ENCODE results near the gene NKAIN2. TPM values are rescaled to one million over a fixed set of nuclear protein-coding genes. Genes with fewer than 3 reads are reported as not detected.

The NKAIN2 gene
- total and polyA plus RNA-seq, 8 donors: 9.5 to 23.4 (median 18.9) TPM; not detected in 2

DNA sequence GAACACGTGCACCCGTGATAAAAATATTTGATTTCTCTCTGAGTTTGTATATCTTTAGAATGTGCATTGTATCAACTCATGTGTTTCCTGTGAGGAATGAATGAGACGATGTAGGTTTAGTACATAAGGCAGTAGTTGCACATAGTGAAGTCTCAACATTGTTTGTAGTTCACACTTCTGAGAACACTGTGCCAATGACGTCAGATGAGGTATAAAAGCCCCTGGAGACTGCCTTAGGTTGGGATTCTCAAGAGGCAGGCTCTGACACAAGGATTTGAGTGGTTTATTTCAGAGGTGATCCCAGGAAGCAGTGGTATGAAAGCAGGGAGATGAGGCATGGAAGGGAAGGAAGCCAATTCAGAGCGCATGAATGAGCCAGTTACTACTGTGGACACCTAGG is 2.6 kb upstream of the NKAIN2 start:
- intact Hi-C loops (cut with DNase I): no loop called here
- Histone ChIP-seq H3K9me3 (no peaks in the 10 kb centered on the region), H3K4me1 (peaks cover 7 to 10% of the 10 kb centered on the region in 2 donors), H3K27ac (no peak overlapping the region), H3K27me3 (peaks cover 26 to 47% of the 10 kb centered on the region in 2 donors), H3K36me3 (no peaks in the 10 kb centered on the region), H3K4me3 (no peak overlapping the region)
- TF ChIP-seq, protein P1, sequence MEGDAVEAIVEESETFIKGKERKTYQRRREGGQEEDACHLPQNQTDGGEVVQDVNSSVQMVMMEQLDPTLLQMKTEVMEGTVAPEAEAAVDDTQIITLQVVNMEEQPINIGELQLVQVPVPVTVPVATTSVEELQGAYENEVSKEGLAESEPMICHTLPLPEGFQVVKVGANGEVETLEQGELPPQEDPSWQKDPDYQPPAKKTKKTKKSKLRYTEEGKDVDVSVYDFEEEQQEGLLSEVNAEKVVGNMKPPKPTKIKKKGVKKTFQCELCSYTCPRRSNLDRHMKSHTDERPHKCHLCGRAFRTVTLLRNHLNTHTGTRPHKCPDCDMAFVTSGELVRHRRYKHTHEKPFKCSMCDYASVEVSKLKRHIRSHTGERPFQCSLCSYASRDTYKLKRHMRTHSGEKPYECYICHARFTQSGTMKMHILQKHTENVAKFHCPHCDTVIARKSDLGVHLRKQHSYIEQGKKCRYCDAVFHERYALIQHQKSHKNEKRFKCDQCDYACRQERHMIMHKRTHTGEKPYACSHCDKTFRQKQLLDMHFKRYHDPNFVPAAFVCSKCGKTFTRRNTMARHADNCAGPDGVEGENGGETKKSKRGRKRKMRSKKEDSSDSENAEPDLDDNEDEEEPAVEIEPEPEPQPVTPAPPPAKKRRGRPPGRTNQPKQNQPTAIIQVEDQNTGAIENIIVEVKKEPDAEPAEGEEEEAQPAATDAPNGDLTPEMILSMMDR (IDR thresholded peaks at IDR 0.05): no peak
- ATAC-seq (no peak), DNase-seq (no peak)

DNA sequence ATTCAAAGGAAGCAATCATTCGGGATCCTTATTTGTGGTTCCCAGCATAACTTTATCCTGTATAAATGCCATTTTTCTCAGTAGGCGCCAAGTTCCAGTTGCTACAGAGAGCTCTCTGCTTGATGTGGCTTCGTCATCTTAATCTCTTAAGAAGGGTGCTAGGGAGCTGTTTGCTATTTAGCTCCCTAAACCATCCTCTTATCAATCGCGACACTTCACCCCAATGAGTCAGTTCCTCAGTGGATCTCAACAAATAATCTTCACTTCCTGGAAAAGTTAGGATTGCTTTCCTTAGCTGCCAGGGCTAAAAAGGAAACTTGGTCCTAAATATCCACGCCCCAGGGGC is 1.3 kb upstream of the NKAIN2 start:
- peaks cover 7 to 10% of the 10 kb centered on the region in 2 donors for H3K4me1 ChIP-seq
- DNase-seq (no peak), ATAC-seq (peak; percentile 21)
- no peaks in the 10 kb centered on the region for H3K9me3 ChIP-seq
- intact Hi-C loops (cut with DNase I): no loop called here
- H3K4me3 ChIP-seq: peak overlapping the region in 1 of 2 donors; percentile 48
- no peak overlapping the region for H3K27ac ChIP-seq
- TF ChIP-seq, protein P1 (IDR thresholded peaks at IDR 0.05): no peak
- no peaks in the 10 kb centered on the region for H3K36me3 ChIP-seq
- peaks cover 33 to 60% of the 10 kb centered on the region in 2 donors for H3K27me3 ChIP-seq

GRCh38 chr6:123802697-123803503 is 765 bp upstream of the NKAIN2 start:
- TF ChIP-seq, protein P1 (IDR thresholded peaks at IDR 0.05): peak; percentile 81 to 89
- Histone ChIP-seq H3K36me3 (no peaks in the 10 kb centered on the region), H3K27me3 (peaks cover 33 to 63% of the 10 kb centered on the region in 2 donors), H3K4me3 (peak overlapping the region; percentile 31 to 48), H3K27ac (no peak overlapping the region), H3K9me3 (no peaks in the 10 kb centered on the region), H3K4me1 (peaks cover 7 to 10% of the 10 kb centered on the region in 2 donors)
- intact Hi-C loops (cut with DNase I): no loop called here
- ATAC-seq (peak; percentile 100), DNase-seq (peak; percentile 77 to 94 (median 87))

DNA sequence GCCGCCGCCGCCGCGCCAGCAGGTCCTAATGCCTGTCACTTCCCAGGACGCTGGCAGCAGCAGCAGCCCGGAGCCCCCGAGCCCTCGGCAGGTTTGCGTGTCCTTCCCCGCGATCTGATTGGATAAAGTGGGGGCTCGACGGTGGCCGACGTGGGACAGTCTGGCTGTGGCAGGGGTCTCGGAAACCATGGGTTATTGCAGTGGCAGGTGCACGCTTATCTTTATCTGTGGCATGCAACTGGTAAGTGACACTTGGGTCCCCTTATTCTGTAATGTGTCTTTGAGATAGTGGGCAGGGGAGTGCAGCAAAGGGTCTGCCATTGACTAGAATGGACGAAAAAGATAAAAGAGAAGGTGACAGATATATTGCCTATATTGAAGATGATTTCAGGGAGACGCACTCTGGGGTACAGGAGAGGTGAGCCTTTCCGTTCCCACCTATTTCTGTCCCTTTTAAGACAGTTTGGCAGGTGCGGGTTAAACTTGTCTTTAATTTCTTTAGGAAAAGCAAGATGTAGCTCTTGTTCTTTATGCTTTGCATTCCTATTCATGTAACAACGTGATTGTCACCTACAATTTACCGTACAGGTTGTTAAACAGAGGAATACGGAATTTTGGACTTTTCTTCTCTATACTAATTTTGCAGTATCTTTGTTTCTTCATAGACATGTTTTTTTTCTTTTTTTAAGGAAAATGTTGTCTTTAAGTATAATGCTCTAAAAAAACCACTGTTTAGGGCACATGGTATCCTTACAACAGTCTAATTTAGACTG is 535 bp downstream of the NKAIN2 start:
- TF ChIP-seq, protein P1 (IDR thresholded peaks at IDR 0.05): no peak
- ATAC-seq: no peak
- H3K27me3 ChIP-seq: peaks cover 33 to 63% of the 10 kb centered on the region in 2 donors
- H3K36me3 ChIP-seq: no peaks in the 10 kb centered on the region
- peaks cover 7 to 10% of the 10 kb centered on the region in 2 donors for H3K4me1 ChIP-seq
- no peaks in the 10 kb centered on the region for H3K9me3 ChIP-seq
- H3K4me3 ChIP-seq: peak overlapping the region in 1 of 2 donors; percentile 25
- H3K27ac ChIP-seq: no peak overlapping the region
- intact Hi-C loops (cut with DNase I): no loop called here
- peak in 3 of 4 donors; percentile 30 to 80 (median 37) for DNase-seq
